Prostate gland (tissue), 2 donors: Measurements from ENCODE around the gene LCP2.

ENCODE experiments used
- POLR2A ChIP-seq: fragments of 450-650 bp; IDR thresholded peaks from one replicate; pipeline ENCODE4 v1.6.1; 2016; ENCODE audit warnings: antibody characterized with exemption, mild to moderate bottlenecking
- TF ChIP-seq, protein P1 (sequence below), 4 experiments: fragments of 200-600 bp in 2 of 4; fragments of 450-650 bp in 2 of 4; sonication (generic) in 2 of 4; IDR thresholded peaks; 1 replicate in 3 of 4; 2 replicates in 1 of 4; pipeline ENCODE4 v1.5.1; 2016 to 2019; ENCODE audit warnings: antibody characterized with exemption in 4 of 4, mild to moderate bottlenecking in 2 of 4, moderate library complexity in 2 of 4

DNA sequence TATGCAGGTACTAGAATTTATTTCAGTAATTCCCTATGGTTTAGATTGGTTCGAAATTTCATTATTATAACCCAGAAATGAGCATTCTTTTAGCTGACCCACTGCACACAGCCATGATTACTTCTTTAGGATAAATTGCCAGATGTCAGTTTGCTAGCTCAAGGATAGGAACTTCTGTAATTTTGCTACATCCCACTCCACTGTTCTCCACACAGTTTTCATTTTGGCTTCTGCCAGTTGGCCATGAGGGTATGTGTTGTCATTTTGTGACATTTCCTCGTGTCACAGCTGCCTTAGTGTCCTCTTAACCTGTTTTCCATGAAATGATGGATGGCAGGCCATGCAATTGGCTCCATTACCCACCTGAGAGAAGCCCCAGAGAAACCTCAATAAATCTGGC lies 16.2 kb upstream of the LCP2 start:
- TF ChIP-seq, protein P1, sequence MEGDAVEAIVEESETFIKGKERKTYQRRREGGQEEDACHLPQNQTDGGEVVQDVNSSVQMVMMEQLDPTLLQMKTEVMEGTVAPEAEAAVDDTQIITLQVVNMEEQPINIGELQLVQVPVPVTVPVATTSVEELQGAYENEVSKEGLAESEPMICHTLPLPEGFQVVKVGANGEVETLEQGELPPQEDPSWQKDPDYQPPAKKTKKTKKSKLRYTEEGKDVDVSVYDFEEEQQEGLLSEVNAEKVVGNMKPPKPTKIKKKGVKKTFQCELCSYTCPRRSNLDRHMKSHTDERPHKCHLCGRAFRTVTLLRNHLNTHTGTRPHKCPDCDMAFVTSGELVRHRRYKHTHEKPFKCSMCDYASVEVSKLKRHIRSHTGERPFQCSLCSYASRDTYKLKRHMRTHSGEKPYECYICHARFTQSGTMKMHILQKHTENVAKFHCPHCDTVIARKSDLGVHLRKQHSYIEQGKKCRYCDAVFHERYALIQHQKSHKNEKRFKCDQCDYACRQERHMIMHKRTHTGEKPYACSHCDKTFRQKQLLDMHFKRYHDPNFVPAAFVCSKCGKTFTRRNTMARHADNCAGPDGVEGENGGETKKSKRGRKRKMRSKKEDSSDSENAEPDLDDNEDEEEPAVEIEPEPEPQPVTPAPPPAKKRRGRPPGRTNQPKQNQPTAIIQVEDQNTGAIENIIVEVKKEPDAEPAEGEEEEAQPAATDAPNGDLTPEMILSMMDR (IDR thresholded peaks at IDR 0.05): no peak
- no peak for TF ChIP-seq POLR2A
